GM12878 (cell line): ENCODE data around the gene CCDC91. TPM values are rescaled to one million over a fixed set of nuclear protein-coding genes. Genes with fewer than 3 reads are reported as not detected.

ENCODE experiments used
- ATAC-seq: fragments of 200-7000 bp; cut with Tn5 transposase; 3 replicates; pipeline ENCODE4 v1.9.1; 2020; ENCODE audit warnings: mild to moderate bottlenecking, moderate library complexity
- BruUV-seq: library from RNA; stranded (reverse); fragments of 400-500 nt; replicated peaks from 2 replicates; lab custom pipeline; 2021; lab: Mats Ljungman, UMichigan
- CTCF ChIA-PET: fragments of 300-600 bp; sonication (Branson Sonifier 250); formaldehyde crosslinking; extraction: SDS; loops from one replicate; lab custom pipeline; 2021; ENCODE audit warnings: inconsistent platforms; lab: Yijun Ruan, JAX
- POLR2A ChIA-PET: fragments of 350-600 bp; formaldehyde crosslinking; extraction: SDS; loops from one replicate; lab custom pipeline; 2021; ENCODE audit warnings: inconsistent platforms; lab: Charles Lee
- RAD21 ChIA-PET: fragments of 300-600 bp; sonication (Branson Sonifier 250); formaldehyde crosslinking; loops from one replicate; lab custom pipeline; 2023; ENCODE audit warnings: antibody characterized with exemption; ENCODE audit not compliant: unreplicated experiment; lab: Charles Lee
- SMC1A ChIA-PET: fragments of 300-600 bp; sonication (Branson Sonifier 250); formaldehyde crosslinking; loops from one replicate; lab custom pipeline; 2023; ENCODE audit not compliant: unreplicated experiment, uncharacterized antibody; lab: Charles Lee
- DNase-seq: peaks from one replicate; pipeline ENCODE4 v3.0.0-alpha.2; 2011; ENCODE audit warnings: low read depth, low spot score
- FAIRE-seq: peaks from 3 replicates; lab custom pipeline; 2011; peaks lifted over from hg19 to GRCh38; lab: Jason Lieb, UNC
- H2AFZ ChIP-seq: 2 replicates; pipeline ENCODE4 v1.6.0; 2011; ENCODE audit warnings: low read depth, low read length, control low read depth; ENCODE audit not compliant: control insufficient read depth
- H3K27ac ChIP-seq: 2 replicates; pipeline ENCODE4 v1.5.1; 2011; ENCODE audit warnings: control low read depth; ENCODE audit not compliant: control insufficient read depth, insufficient read depth
- H3K27me3 ChIP-seq, 2 experiments: replicated peaks in 1 of 2; 2 replicates each; pipeline versions ENCODE4 v1.6.0 to v1.6.1; 2011; ENCODE audit warnings: low read length in 1 of 2; ENCODE audit not compliant: control insufficient read depth in 2 of 2, insufficient read depth in 2 of 2
- H3K36me3 ChIP-seq, 2 experiments: 2 replicates each; pipeline ENCODE4 v1.5.1; 2011; ENCODE audit warnings: low read length in 1 of 2; ENCODE audit not compliant: control insufficient read depth in 2 of 2, insufficient read depth in 2 of 2
- H3K4me1 ChIP-seq: 2 replicates; pipeline ENCODE4 v1.6.1; 2011; ENCODE audit warnings: mild to moderate bottlenecking, low read length, moderate library complexity, mixed read lengths; ENCODE audit not compliant: control insufficient read depth, insufficient read depth
- H3K4me2 ChIP-seq: 2 replicates; pipeline ENCODE4 v1.6.0; 2011; ENCODE audit warnings: control low read depth; ENCODE audit not compliant: control insufficient read depth, insufficient read depth
- H3K4me3 ChIP-seq: fragments of 200-600 bp; sonication (generic); 2 replicates; pipeline ENCODE4 v1.5.1; 2016
- H3K79me2 ChIP-seq: 2 replicates; pipeline ENCODE4 v1.6.0; 2011; ENCODE audit warnings: low read length; ENCODE audit not compliant: control insufficient read depth, insufficient read depth
- H3K9ac ChIP-seq: 2 replicates; pipeline ENCODE4 v1.8.0; 2011; ENCODE audit warnings: low read length, control low read depth, mixed read lengths; ENCODE audit not compliant: control insufficient read depth, insufficient read depth
- H3K9me3 ChIP-seq: replicated peaks from 3 replicates; pipeline ENCODE4 v1.5.1; 2011; ENCODE audit warnings: mild to moderate bottlenecking, low read length; ENCODE audit not compliant: control insufficient read depth, insufficient read depth
- H4K20me1 ChIP-seq: 2 replicates; pipeline ENCODE4 v1.6.0; 2011; ENCODE audit not compliant: control insufficient read depth, insufficient read depth
- JUNB ChIP-seq: IDR thresholded peaks from 2 replicates; pipeline ENCODE4 v1.6.1; 2016; ENCODE audit warnings: antibody characterized with exemption, mild to moderate bottlenecking
- NFXL1 ChIP-seq: fragments of 450-650 bp; IDR thresholded peaks from 2 replicates; pipeline ENCODE4 v1.6.1; 2017; ENCODE audit warnings: antibody characterized with exemption, mild to moderate bottlenecking, borderline replicate concordance
- NRF1 ChIP-seq: conservative IDR thresholded peaks from 2 replicates; pipeline ENCODE4 v1.6.1; 2011; ENCODE audit warnings: mild to moderate bottlenecking, low read depth, low read length, improper control_type of control experiment
- POU2F2 ChIP-seq: IDR thresholded peaks from 3 replicates; pipeline ENCODE4 v1.6.1; 2011; ENCODE audit warnings: low read depth, mild to moderate bottlenecking, low read length, borderline replicate concordance
- PRDM15 ChIP-seq: fragments of 450-650 bp; formaldehyde crosslinking; IDR thresholded peaks from 2 replicates; pipeline ENCODE4 v1.4.0; 2020; ENCODE audit warnings: mild to moderate bottlenecking, moderate library complexity
- SMAD1 ChIP-seq: fragments of 450-650 bp; IDR thresholded peaks from 2 replicates; pipeline ENCODE4 v1.6.1; 2018; ENCODE audit warnings: mild to moderate bottlenecking, low read depth; ENCODE audit not compliant: partially characterized antibody
- in situ Hi-C: fragments of 300-500 bp; cut with MboI; formaldehyde crosslinking; loops from 9 replicates; pipeline ENCODE4 v1.14.3; 2018; ENCODE audit warnings: mixed read lengths
- intact Hi-C: fragments of 100-400 bp; cut with micrococcal nuclease; formaldehyde crosslinking; loops from one replicate; pipeline ENCODE4 v1.14.2; 2022; ENCODE audit not compliant: unreplicated experiment
- polyA plus RNA-seq, 11 experiments: library from polyadenylated mRNA; depleted of rRNA in 4 of 11; unstranded in 6 of 11; stranded (reverse) in 5 of 11; fragments of >200 nt; fragmentation: Nextera tagmentation in 4 of 11; fragmentation: Illumina TruSeq in 1 of 11; extraction: Ambion mirVana in 4 of 11; extraction: Trizol in 1 of 11; gene quantifications; 1 replicate in 1 of 11; 2 replicates in 10 of 11; pipeline versions ENCODE4 v1.2.1 to v1.2.3, GENCODE V29; 2011 to 2016; ENCODE audit warnings: inconsistent platforms in 2 of 11, missing spikeins in 2 of 11, low read depth in 1 of 11
- total RNA-seq, 4 experiments: library from RNA; depleted of rRNA in 3 of 4; stranded (reverse); fragments of >200 nt in 3 of 4; fragmentation: Illumina TruSeq in 1 of 4; extraction: Trizol in 1 of 4; gene quantifications; 2 replicates each; pipeline versions ENCODE4 v1.2.1 to v1.2.3, GENCODE V29; 2013 to 2021
- TF ChIP-seq, protein P1 (sequence below): IDR thresholded peaks from 2 replicates; pipeline ENCODE4 v1.6.1; 2012; ENCODE audit warnings: low read depth, low read length, improper control_type of control experiment
- TF ChIP-seq, protein P2 (sequence below): IDR thresholded peaks from 2 replicates; pipeline ENCODE4 v1.6.1; 2012; ENCODE audit warnings: mild to moderate bottlenecking, low read depth, low read length

The CCDC91 gene
- total and polyA plus RNA-seq, 10 of the 15 experiments (the other 5 are each of a cell fraction or from before 2014, with no cell fraction given), result 6.1 to 24.9 (median 16.5) TPM

- no peak for TF ChIP-seq PRDM15
- TF ChIP-seq, all 136 proteins: peak for 0
These were observed 49.7 kb downstream of the CCDC91 start (continued) for GRCh38 chr12:28239918-28240317.

GRCh38 chr12:28240853-28241252 is 50.6 kb downstream of the CCDC91 start:
- H3K79me2 ChIP-seq, result no peaks in the 10 kb centered on the region
- H3K4me3 ChIP-seq, result no peak overlapping the region
- in situ Hi-C loops (no loop called here), intact Hi-C loops (no loop called here)
- no peak for DNase-seq
- H3K27me3 ChIP-seq, result no peaks in the 10 kb centered on the region
- BruUV-seq, result no TSS peak
- no peak for FAIRE-seq
- ChIA-PET CTCF (interaction anchor here (1.0 kb wide), 1 partner anchor 12 kb away, joined by 3 read pairs; no protein-coding TSS in a partner anchor), SMC1A (interaction anchor here (1.1 to 1.4 kb wide), 2 partner anchors 11 to 303 kb away, joined by 3 read pairs; no protein-coding TSS in a partner anchor), POLR2A (no interaction called here), RAD21 (no interaction called here)
- no peak overlapping the region for H2AFZ ChIP-seq
- no peaks in the 10 kb centered on the region; the same call in 2 of the 3 replicates for H3K9me3 ChIP-seq
- ATAC-seq, result no peak
- H3K36me3 ChIP-seq, result no peaks in the 10 kb centered on the region
- no peak overlapping the region for H3K27ac ChIP-seq
- H3K4me1 ChIP-seq, result no peaks in the 10 kb centered on the region
- no peak overlapping the region for H3K9ac ChIP-seq
- no peak overlapping the region for H3K4me2 ChIP-seq
- H4K20me1 ChIP-seq, result no peaks in the 10 kb centered on the region
- TF ChIP-seq POU2F2, result no peak
- TF ChIP-seq, protein P1, sequence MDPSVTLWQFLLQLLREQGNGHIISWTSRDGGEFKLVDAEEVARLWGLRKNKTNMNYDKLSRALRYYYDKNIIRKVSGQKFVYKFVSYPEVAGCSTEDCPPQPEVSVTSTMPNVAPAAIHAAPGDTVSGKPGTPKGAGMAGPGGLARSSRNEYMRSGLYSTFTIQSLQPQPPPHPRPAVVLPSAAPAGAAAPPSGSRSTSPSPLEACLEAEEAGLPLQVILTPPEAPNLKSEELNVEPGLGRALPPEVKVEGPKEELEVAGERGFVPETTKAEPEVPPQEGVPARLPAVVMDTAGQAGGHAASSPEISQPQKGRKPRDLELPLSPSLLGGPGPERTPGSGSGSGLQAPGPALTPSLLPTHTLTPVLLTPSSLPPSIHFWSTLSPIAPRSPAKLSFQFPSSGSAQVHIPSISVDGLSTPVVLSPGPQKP, result no peak
- TF ChIP-seq NFXL1, result no peak
- no peak for TF ChIP-seq NRF1
- no peak for TF ChIP-seq SMAD1
- TF ChIP-seq, protein P2, sequence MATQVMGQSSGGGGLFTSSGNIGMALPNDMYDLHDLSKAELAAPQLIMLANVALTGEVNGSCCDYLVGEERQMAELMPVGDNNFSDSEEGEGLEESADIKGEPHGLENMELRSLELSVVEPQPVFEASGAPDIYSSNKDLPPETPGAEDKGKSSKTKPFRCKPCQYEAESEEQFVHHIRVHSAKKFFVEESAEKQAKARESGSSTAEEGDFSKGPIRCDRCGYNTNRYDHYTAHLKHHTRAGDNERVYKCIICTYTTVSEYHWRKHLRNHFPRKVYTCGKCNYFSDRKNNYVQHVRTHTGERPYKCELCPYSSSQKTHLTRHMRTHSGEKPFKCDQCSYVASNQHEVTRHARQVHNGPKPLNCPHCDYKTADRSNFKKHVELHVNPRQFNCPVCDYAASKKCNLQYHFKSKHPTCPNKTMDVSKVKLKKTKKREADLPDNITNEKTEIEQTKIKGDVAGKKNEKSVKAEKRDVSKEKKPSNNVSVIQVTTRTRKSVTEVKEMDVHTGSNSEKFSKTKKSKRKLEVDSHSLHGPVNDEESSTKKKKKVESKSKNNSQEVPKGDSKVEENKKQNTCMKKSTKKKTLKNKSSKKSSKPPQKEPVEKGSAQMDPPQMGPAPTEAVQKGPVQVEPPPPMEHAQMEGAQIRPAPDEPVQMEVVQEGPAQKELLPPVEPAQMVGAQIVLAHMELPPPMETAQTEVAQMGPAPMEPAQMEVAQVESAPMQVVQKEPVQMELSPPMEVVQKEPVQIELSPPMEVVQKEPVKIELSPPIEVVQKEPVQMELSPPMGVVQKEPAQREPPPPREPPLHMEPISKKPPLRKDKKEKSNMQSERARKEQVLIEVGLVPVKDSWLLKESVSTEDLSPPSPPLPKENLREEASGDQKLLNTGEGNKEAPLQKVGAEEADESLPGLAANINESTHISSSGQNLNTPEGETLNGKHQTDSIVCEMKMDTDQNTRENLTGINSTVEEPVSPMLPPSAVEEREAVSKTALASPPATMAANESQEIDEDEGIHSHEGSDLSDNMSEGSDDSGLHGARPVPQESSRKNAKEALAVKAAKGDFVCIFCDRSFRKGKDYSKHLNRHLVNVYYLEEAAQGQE, result no peak
- no peak for TF ChIP-seq JUNB
